OCI-LY7 (cell line): ENCODE measurements around the gene SLC35B4. TPM values are rescaled to one million over a fixed set of nuclear protein-coding genes. Genes with fewer than 3 reads are reported as not detected.

Experiments
- BruUV-seq: library from RNA; stranded (reverse); fragments of 400-500 nt; replicated peaks from 2 replicates; lab custom pipeline; 2021; lab: Mats Ljungman, UMichigan
- CTCF ChIA-PET: fragments of 300-600 bp; sonication (Branson Sonifier 250); formaldehyde crosslinking; loops from one replicate; lab custom pipeline; 2022; ENCODE audit warnings: antibody characterized with exemption; ENCODE audit not compliant: unreplicated experiment; lab: Charles Lee
- POLR2A ChIA-PET: fragments of 300-600 bp; sonication (Branson Sonifier 250); formaldehyde crosslinking; loops from one replicate; lab custom pipeline; 2022; ENCODE audit warnings: antibody characterized with exemption; lab: Charles Lee
- DNase-seq: peaks from one replicate; pipeline ENCODE4 v3.0.0-alpha.2; 2015; ENCODE audit warnings: low spot score
- H2AFZ ChIP-seq: fragments of 200-600 bp; sonication (generic), shearing (Covaris generic); 2 replicates; pipeline ENCODE4 v1.6.1; 2014; ENCODE audit warnings: mild to moderate bottlenecking, antibody characterized with exemption, low read length, moderate library complexity
- H3K27ac ChIP-seq: fragments of 200-600 bp; sonication (generic); 2 replicates; pipeline ENCODE4 v1.5.1; 2014; ENCODE audit warnings: mixed run types, low read depth, mild to moderate bottlenecking, moderate library complexity, low read length, inconsistent platforms; ENCODE audit not compliant: poor library complexity, severe bottlenecking
- H3K36me3 ChIP-seq: fragments of 200-600 bp; sonication (generic); 2 replicates; pipeline ENCODE4 v1.6.1; 2014; ENCODE audit warnings: mild to moderate bottlenecking, antibody characterized with exemption, low read length, moderate library complexity, mixed read lengths; ENCODE audit not compliant: insufficient read depth
- H3K4me1 ChIP-seq: fragments of 200-600 bp; sonication (generic); 2 replicates; pipeline ENCODE4 v1.5.1; 2014; ENCODE audit warnings: mild to moderate bottlenecking, low read length; ENCODE audit not compliant: insufficient read depth, poor library complexity, severe bottlenecking
- H3K4me2 ChIP-seq: fragments of 200-600 bp; sonication (generic); 2 replicates; pipeline ENCODE4 v1.6.1; 2014; ENCODE audit warnings: mild to moderate bottlenecking, low read length
- H3K4me3 ChIP-seq: fragments of 200-600 bp; sonication (generic); 2 replicates; pipeline ENCODE4 v1.5.1; 2014; ENCODE audit warnings: mild to moderate bottlenecking, low read depth, low read length; ENCODE audit not compliant: poor library complexity, severe bottlenecking
- H3K79me2 ChIP-seq: fragments of 200-600 bp; sonication (generic); 2 replicates; pipeline ENCODE4 v1.6.1; 2016; ENCODE audit warnings: low read depth, mild to moderate bottlenecking, low read length, moderate library complexity, mixed read lengths; ENCODE audit not compliant: insufficient read depth
- H3K9me2 ChIP-seq: fragments of 200-600 bp; sonication (generic); 2 replicates; pipeline ENCODE4 v1.6.1; 2016; ENCODE audit warnings: mild to moderate bottlenecking, low read length, mixed read lengths; ENCODE audit not compliant: insufficient read depth
- H3K9me3 ChIP-seq: fragments of 200-600 bp; sonication (generic); 2 replicates; pipeline ENCODE4 v1.6.1; 2014; ENCODE audit warnings: mild to moderate bottlenecking, mixed run types, low read length, mixed read lengths
- H4K20me1 ChIP-seq: fragments of 200-600 bp; sonication (generic); 2 replicates; pipeline ENCODE4 v1.6.1; 2014; ENCODE audit warnings: mild to moderate bottlenecking, antibody characterized with exemption, low read length, moderate library complexity, mixed read lengths; ENCODE audit not compliant: insufficient read depth
- CTCF ChIP-seq: fragments of 200-600 bp; sonication (generic); conservative IDR thresholded peaks from 2 replicates; pipeline ENCODE4 v1.5.1; 2014; ENCODE audit warnings: mild to moderate bottlenecking, antibody characterized with exemption, low read length, moderate library complexity, mixed read lengths
- EZH2phosphoT487 ChIP-seq: fragments of 200-600 bp; sonication (generic); IDR thresholded peaks from 2 replicates; pipeline ENCODE4 v1.6.1; 2018; ENCODE audit warnings: low read depth, borderline replicate concordance, mild to moderate bottlenecking, mixed run types, antibody characterized with exemption, low read length, moderate library complexity, mixed read lengths
- intact Hi-C: fragments of 100-400 bp; cut with micrococcal nuclease; formaldehyde crosslinking; loops from one replicate; pipeline ENCODE4 v1.10.0; 2022; ENCODE audit not compliant: unreplicated experiment
- total RNA-seq, 2 experiments: library from RNA; depleted of rRNA in 1 of 2; stranded (reverse); fragments of >200 nt in 1 of 2; shearing (Covaris generic) in 1 of 2; gene quantifications; 2 replicates each; pipeline ENCODE4 v1.2.3, GENCODE V29; 2014 to 2022

SLC35B4 gene
- total RNA-seq, 2 experiments from 2014 or later = 32.3 to 38.1 TPM

GRCh38 chr7:134331393-134331792 is 14.7 kb upstream of the SLC35B4 start:
- POLR2A ChIA-PET = no interaction called here

DNA sequence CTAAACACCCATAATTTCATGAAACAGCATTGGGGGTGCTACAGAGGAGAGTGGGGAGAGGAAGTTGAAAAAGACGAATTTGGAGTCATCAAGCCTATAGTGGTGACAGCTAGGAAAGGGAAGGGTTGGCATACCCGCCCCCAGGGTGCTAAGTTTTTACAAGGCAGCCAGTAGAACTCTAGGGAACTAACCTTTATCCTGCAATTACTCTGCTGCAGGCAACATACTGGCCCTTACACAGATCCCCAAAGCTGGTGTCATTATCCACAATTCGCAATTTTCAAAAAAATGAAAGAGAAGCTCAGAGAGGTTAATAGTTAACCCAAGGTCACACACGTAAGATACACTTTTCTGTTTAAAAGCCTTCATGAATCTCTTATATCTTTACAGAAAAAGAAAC is 14.2 kb upstream of the SLC35B4 start:
- ChIA-PET CTCF (no interaction called here), POLR2A (interaction anchor here (1.1 kb wide), 1 partner anchor 27 kb away, joined by 3 read pairs; no protein-coding TSS in a partner anchor)
- no peak for DNase-seq
- no peaks in the 10 kb centered on the region for H3K9me2 ChIP-seq
- intact Hi-C loops = no loop called here
- no peaks in the 10 kb centered on the region for H4K20me1 ChIP-seq
- H3K4me1 ChIP-seq = no peaks in the 10 kb centered on the region
- BruUV-seq = no TSS peak
- no peak overlapping the region for H3K4me2 ChIP-seq
- H3K36me3 ChIP-seq = no peaks in the 10 kb centered on the region
- no peak overlapping the region for H3K4me3 ChIP-seq
- no peak overlapping the region for H3K27ac ChIP-seq
- no peak overlapping the region for H2AFZ ChIP-seq
- H3K9me3 ChIP-seq = no peaks in the 10 kb centered on the region
- TF ChIP-seq CTCF (no peak), EZH2phosphoT487 (no peak)
- H3K79me2 ChIP-seq = no peaks in the 10 kb centered on the region

More at GRCh38 chr7:134331393-134331792, 14.7 kb upstream of the SLC35B4 start:
- TF ChIP-seq CTCF = no peak
- TF ChIP-seq EZH2phosphoT487 = no peak
- no peak overlapping the region for H3K4me3 ChIP-seq
- no peaks in the 10 kb centered on the region for H3K36me3 ChIP-seq
- H3K9me2 ChIP-seq = no peaks in the 10 kb centered on the region
- H3K27ac ChIP-seq = no peak overlapping the region
- no TSS peak for BruUV-seq
- H3K9me3 ChIP-seq = no peaks in the 10 kb centered on the region
- H3K4me1 ChIP-seq = no peaks in the 10 kb centered on the region
- no peak overlapping the region for H2AFZ ChIP-seq
- no peak for DNase-seq
- CTCF ChIA-PET = no interaction called here
- intact Hi-C loops = no loop called here
- H3K79me2 ChIP-seq = no peaks in the 10 kb centered on the region
- H3K4me2 ChIP-seq = no peak overlapping the region
- H4K20me1 ChIP-seq = no peaks in the 10 kb centered on the region

- H3K36me3 ChIP-seq = no peaks in the 10 kb centered on the region
- no TSS peak for BruUV-seq
- intact Hi-C loops = loop anchor here (5.0 to 10.0 kb wide), 2 partner anchors 312 to 475 kb away; no protein-coding TSS in a partner anchor
- H4K20me1 ChIP-seq = no peaks in the 10 kb centered on the region
- no peaks in the 10 kb centered on the region for H3K79me2 ChIP-seq
- no peak for DNase-seq
- no peaks in the 10 kb centered on the region for H3K9me2 ChIP-seq
- H3K4me2 ChIP-seq = no peak overlapping the region
- no peak overlapping the region for H2AFZ ChIP-seq
- no peak overlapping the region for H3K4me3 ChIP-seq
- H3K9me3 ChIP-seq = no peaks in the 10 kb centered on the region
- no peaks in the 10 kb centered on the region for H3K4me1 ChIP-seq
- CTCF ChIA-PET = no interaction called here
- TF ChIP-seq CTCF = no peak
- no peak for TF ChIP-seq EZH2phosphoT487
- no peak overlapping the region for H3K27ac ChIP-seq
- POLR2A ChIA-PET = interaction anchor here (0.6 to 1.8 kb wide), 4 partner anchors 8 to 28 kb away, joined by 3 to 5 read pairs (median 3); partner anchors contain the start of gene SLC35B4
These were observed 13.1 kb upstream of the SLC35B4 start for GRCh38 chr7:134329614-134330346.
